Prostate gland (tissue), 2 donors: Measurements from ENCODE around the gene TRH.

Experiments
- CTCF ChIP-seq, 4 experiments: fragments of 200-600 bp in 2 of 4; fragments of 450-650 bp in 2 of 4; sonication (generic) in 2 of 4; IDR thresholded peaks; 1 replicate in 3 of 4; 2 replicates in 1 of 4; pipeline ENCODE4 v1.5.1; 2016 to 2019; ENCODE audit warnings: antibody characterized with exemption in 4 of 4, mild to moderate bottlenecking in 2 of 4, moderate library complexity in 2 of 4
- POLR2A ChIP-seq: fragments of 450-650 bp; IDR thresholded peaks from one replicate; pipeline ENCODE4 v1.6.1; 2016; ENCODE audit warnings: antibody characterized with exemption, mild to moderate bottlenecking

- TF ChIP-seq CTCF (IDR thresholded peaks at IDR 0.05) = no peak
- TF ChIP-seq POLR2A = no peak
These were observed 549 bp downstream of the TRH start for GRCh38 chr3:129974833-129975704.
